GM12878 (cell line): Measurements from ENCODE around the gene HCCS. TPM values are rescaled to one million over a fixed set of nuclear protein-coding genes. Genes with fewer than 3 reads are reported as not detected.

Experiments
- CBX5 ChIP-seq: sonication (generic); IDR thresholded peaks from 2 replicates; pipeline ENCODE4 v1.6.1; 2016; ENCODE audit warnings: low read depth, moderate library complexity, mild to moderate bottlenecking, inconsistent platforms
- E2F4 ChIP-seq: IDR thresholded peaks from 2 replicates; pipeline ENCODE4 v1.6.1; 2012; ENCODE audit warnings: low read depth, low read length, improper control_type of control experiment
- KAT2A ChIP-seq: conservative IDR thresholded peaks from 2 replicates; pipeline ENCODE4 v1.6.1; 2011; ENCODE audit warnings: low read depth, low read length; ENCODE audit not compliant: control insufficient read depth
- MTA3 ChIP-seq: IDR thresholded peaks from 2 replicates; pipeline ENCODE4 v1.6.1; 2012; ENCODE audit warnings: low read length, inconsistent platforms, borderline replicate concordance
- MXI1 ChIP-seq: fragments of 150-350 bp; IDR thresholded peaks from 2 replicates; pipeline ENCODE4 v1.6.1; 2011; ENCODE audit warnings: low read depth, mild to moderate bottlenecking, inconsistent platforms, low read length, improper control_type of control experiment
- NR2F1 ChIP-seq: fragments of 450-650 bp; conservative IDR thresholded peaks from 2 replicates; pipeline ENCODE4 v1.6.1; 2017; ENCODE audit warnings: mild to moderate bottlenecking
- RBBP5 ChIP-seq: fragments of 200-600 bp; sonication (generic); conservative IDR thresholded peaks from 2 replicates; pipeline ENCODE4 v1.6.1; 2016
- RELA ChIP-seq: fragments of 450-650 bp; IDR thresholded peaks from 2 replicates; pipeline ENCODE4 v1.8.0; 2014; ENCODE audit warnings: borderline replicate concordance; ENCODE audit not compliant: partially characterized antibody
- REST ChIP-seq: IDR thresholded peaks from 2 replicates; pipeline ENCODE4 v1.6.1; 2012; ENCODE audit warnings: mild to moderate bottlenecking, low read depth, low read length
- SP1 ChIP-seq: IDR thresholded peaks from one replicate; pipeline ENCODE4 v1.6.1; 2011; ENCODE audit warnings: low read depth, low read length
- SREBF1 ChIP-seq: IDR thresholded peaks from 2 replicates; pipeline ENCODE4 v1.6.1; 2012; ENCODE audit warnings: mild to moderate bottlenecking, low read length
- ZNF384 ChIP-seq: IDR thresholded peaks from 2 replicates; pipeline ENCODE4 v1.6.1; 2012; ENCODE audit warnings: low read depth, mild to moderate bottlenecking, low read length, improper control_type of control experiment, borderline replicate concordance
- polyA plus RNA-seq, 11 experiments: library from polyadenylated mRNA; depleted of rRNA in 4 of 11; unstranded in 6 of 11; stranded (reverse) in 5 of 11; fragments of >200 nt; fragmentation: Nextera tagmentation in 4 of 11; fragmentation: Illumina TruSeq in 1 of 11; extraction: Ambion mirVana in 4 of 11; extraction: Trizol in 1 of 11; gene quantifications; 1 replicate in 1 of 11; 2 replicates in 10 of 11; pipeline versions ENCODE4 v1.2.1 to v1.2.3, GENCODE V29; 2011 to 2016; ENCODE audit warnings: inconsistent platforms in 2 of 11, missing spikeins in 2 of 11, low read depth in 1 of 11
- total RNA-seq, 4 experiments: library from RNA; depleted of rRNA in 3 of 4; stranded (reverse); fragments of >200 nt in 3 of 4; fragmentation: Illumina TruSeq in 1 of 4; extraction: Trizol in 1 of 4; gene quantifications; 2 replicates each; pipeline versions ENCODE4 v1.2.1 to v1.2.3, GENCODE V29; 2013 to 2021

The HCCS gene
- total and polyA plus RNA-seq, 10 of the 15 experiments (the other 5 are each of a cell fraction or from before 2014, with no cell fraction given), result 11.8 to 69.6 (median 36.9) TPM

- TF ChIP-seq REST (no peak), E2F4 (no peak), NR2F1 (no peak), ZNF384 (no peak), RELA (no peak), SP1 (no peak), MXI1 (no peak), MTA3 (no peak), KAT2A (no peak), CBX5 (no peak), RBBP5 (no peak), SREBF1 (no peak)
These were observed 2.7 kb upstream of the HCCS start (continued) for GRCh38 chrX:11108253-11108941.
